ENCODE results near the gene MGAT1.

DNA sequence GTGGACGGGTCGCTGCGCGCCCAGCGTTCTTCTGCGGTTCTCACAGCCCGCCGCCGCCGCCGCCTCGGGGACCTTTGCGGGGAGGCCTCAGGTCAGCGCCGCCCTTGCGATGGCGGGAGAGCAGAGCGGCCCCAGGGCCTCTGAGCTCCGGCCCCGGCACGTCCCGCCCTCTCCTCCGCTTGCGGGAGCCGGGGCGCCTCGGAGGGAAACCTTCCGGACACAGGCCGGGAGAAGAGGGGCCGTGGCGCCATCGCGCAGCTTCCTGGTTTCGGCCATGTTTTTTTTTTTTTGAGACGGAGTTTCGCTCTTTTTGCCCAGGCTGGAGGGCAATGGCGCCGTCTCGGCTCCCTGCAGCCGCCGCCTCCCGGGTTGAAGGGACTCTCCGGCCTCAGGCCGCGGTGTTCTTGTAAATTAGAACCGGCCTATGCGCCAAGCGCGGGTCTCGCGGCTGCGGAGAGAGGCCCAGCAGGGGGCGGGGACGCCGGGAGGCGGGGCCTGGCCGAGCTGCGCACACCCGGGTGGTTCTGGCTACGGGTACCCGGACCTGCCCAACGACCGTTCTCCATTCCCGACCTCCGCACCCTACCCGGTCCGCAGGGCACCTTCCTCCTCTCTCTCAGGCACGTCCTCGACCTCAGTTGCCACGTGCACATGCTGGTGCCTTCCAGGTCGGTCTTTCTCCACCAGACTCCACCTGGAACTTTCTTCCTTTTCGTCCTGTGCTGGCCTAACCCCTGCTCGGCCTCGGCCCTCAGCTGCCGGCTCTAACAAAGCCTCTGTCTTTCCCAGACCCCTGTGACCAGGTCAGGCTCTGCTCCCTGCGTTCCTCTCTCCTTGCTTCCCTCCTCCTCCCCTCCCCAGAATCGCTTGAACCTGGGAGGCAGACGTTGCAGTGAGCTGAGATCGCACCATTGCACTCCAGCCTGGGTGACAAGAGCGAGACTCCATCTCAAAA lies 28.8 kb upstream of the MGAT1 start:
- TF ChIP-seq, protein P1, sequence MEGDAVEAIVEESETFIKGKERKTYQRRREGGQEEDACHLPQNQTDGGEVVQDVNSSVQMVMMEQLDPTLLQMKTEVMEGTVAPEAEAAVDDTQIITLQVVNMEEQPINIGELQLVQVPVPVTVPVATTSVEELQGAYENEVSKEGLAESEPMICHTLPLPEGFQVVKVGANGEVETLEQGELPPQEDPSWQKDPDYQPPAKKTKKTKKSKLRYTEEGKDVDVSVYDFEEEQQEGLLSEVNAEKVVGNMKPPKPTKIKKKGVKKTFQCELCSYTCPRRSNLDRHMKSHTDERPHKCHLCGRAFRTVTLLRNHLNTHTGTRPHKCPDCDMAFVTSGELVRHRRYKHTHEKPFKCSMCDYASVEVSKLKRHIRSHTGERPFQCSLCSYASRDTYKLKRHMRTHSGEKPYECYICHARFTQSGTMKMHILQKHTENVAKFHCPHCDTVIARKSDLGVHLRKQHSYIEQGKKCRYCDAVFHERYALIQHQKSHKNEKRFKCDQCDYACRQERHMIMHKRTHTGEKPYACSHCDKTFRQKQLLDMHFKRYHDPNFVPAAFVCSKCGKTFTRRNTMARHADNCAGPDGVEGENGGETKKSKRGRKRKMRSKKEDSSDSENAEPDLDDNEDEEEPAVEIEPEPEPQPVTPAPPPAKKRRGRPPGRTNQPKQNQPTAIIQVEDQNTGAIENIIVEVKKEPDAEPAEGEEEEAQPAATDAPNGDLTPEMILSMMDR (IDR thresholded peaks at IDR 0.05 in 8 of 11, conservative IDR thresholded peaks at IDR 0.05 in 3 of 11), result peak in 7 of 11 experiments; percentile 19 to 63 (median 46)
- peak; percentile 92 to 94 (median 93) for TF ChIP-seq POLR2AphosphoS5 (IDR thresholded peaks at IDR 0.05)

All from spleen (tissue), 7 donors.